ENCODE measurements around the gene FAM13A. TPM values are rescaled to one million over a fixed set of nuclear protein-coding genes. Genes with fewer than 3 reads are reported as not detected.
A peak's percentile ranks its signal among the peaks of the same experiment; 100 is the strongest.

Gene FAM13A
- total and polyA plus RNA-seq, 9 of the 15 experiments (the other 6 are each of a cell fraction or from before 2014, with no cell fraction given), result 11.3 to 23.3 (median 14.7) TPM

GRCh38 chr4:88745581-88746163, 311.3 kb downstream of the FAM13A start:
- intact Hi-C loops (cut with micrococcal nuclease) (no loop called here), in situ Hi-C loops (cut with MboI) (no loop called here)
- Histone ChIP-seq H3K4me2 (ENCODE audit: insufficient read depth, low read length) (no peak overlapping the region), H3K4me3 (no peak overlapping the region), H4K20me1 (replicated peaks; ENCODE audit: control insufficient read depth, insufficient read depth, low read length) (no peaks in the 10 kb centered on the region), H3K27me3 (ENCODE audit: control insufficient read depth in 2 of 2, insufficient read depth in 2 of 2, low read length in 2 of 2) (no peaks in the 10 kb centered on the region), H3K27ac (ENCODE audit: extremely low read depth, low read depth, low read length) (no peak overlapping the region), H3K4me1 (replicated peaks in 1 of 2; ENCODE audit: control insufficient read depth in 2 of 2, insufficient read depth in 2 of 2, low read length in 2 of 2) (no peaks in the 10 kb centered on the region), H3K9ac (ENCODE audit: insufficient read depth in 1 of 2, low read depth in 2 of 2, low read length in 2 of 2) (no peak overlapping the region), H2AFZ (ENCODE audit: low read depth, low read length) (no peak overlapping the region), H3K79me2 (ENCODE audit: control insufficient read depth, insufficient read depth, low read length) (no peaks in the 10 kb centered on the region), H3K9me1 (ENCODE audit: control insufficient read depth, insufficient read depth, low read length) (no peaks in the 10 kb centered on the region), H3K9me3 (replicated peaks; ENCODE audit: control insufficient read depth, insufficient read depth, low read depth, low read length) (no peaks in the 10 kb centered on the region), H3K36me3 (ENCODE audit: control insufficient read depth, insufficient read depth, low read length) (peaks cover 53% of the 10 kb centered on the region; the same call in 2 of the 3 replicates)
- ChIA-PET POLR2A (no interaction called here), CTCF (ENCODE audit: low intra/inter-chr PET ratio) (no interaction called here)
- ATAC-seq (no peak), FAIRE-seq (no peak), DNase-seq (ENCODE audit: extremely low read depth in 1 of 4, low spot score in 3 of 4) (no peak)
- BruUV-seq (replicated peaks), result no TSS peak
- TF ChIP-seq NFE2L1 (tag; IDR thresholded peaks at IDR 0.05; ENCODE audit: borderline replicate concordance, low read depth) (no peak), NR2C1 (IDR thresholded peaks at IDR 0.05) (peak; percentile 62; the same call in 1 of the 2 replicates), NR2C1 (tag; IDR thresholded peaks at IDR 0.05) (peak; percentile 50; the same call in 1 of the 2 replicates)
- 75% methylated on average over 1 of the region's 1 CpG for WGBS (ENCODE audit: insufficient coverage, low coverage, missing lambda C conversion rate)

GRCh38 chr4:88745175-88745574, 311.8 kb downstream of the FAM13A start:
- intact Hi-C loops (cut with micrococcal nuclease) (no loop called here), in situ Hi-C loops (cut with MboI) (no loop called here)
- DNase-seq (ENCODE audit: extremely low read depth in 1 of 4, low spot score in 3 of 4), result no peak
- Histone ChIP-seq H3K27me3 (ENCODE audit: control insufficient read depth in 2 of 2, insufficient read depth in 2 of 2, low read length in 2 of 2) (no peaks in the 10 kb centered on the region), H3K36me3 (ENCODE audit: control insufficient read depth, insufficient read depth, low read length) (peaks cover 51% of the 10 kb centered on the region; the same call in 2 of the 3 replicates), H3K27ac (ENCODE audit: extremely low read depth, low read depth, low read length) (no peak overlapping the region), H4K20me1 (replicated peaks; ENCODE audit: control insufficient read depth, insufficient read depth, low read length) (no peaks in the 10 kb centered on the region), H3K4me3 (no peak overlapping the region), H3K79me2 (ENCODE audit: control insufficient read depth, insufficient read depth, low read length) (no peaks in the 10 kb centered on the region), H3K9me1 (ENCODE audit: control insufficient read depth, insufficient read depth, low read length) (no peaks in the 10 kb centered on the region), H3K4me2 (ENCODE audit: insufficient read depth, low read length) (no peak overlapping the region), H2AFZ (ENCODE audit: low read depth, low read length) (no peak overlapping the region), H3K4me1 (replicated peaks in 1 of 2; ENCODE audit: control insufficient read depth in 2 of 2, insufficient read depth in 2 of 2, low read length in 2 of 2) (no peaks in the 10 kb centered on the region), H3K9me3 (replicated peaks; ENCODE audit: control insufficient read depth, insufficient read depth, low read depth, low read length) (no peaks in the 10 kb centered on the region), H3K9ac (ENCODE audit: insufficient read depth in 1 of 2, low read depth in 2 of 2, low read length in 2 of 2) (no peak overlapping the region)
- ChIA-PET POLR2A (no interaction called here), CTCF (ENCODE audit: low intra/inter-chr PET ratio) (no interaction called here)
- no peak for FAIRE-seq
- BruUV-seq (replicated peaks), result no TSS peak
- no peak for ATAC-seq
- WGBS (ENCODE audit: insufficient coverage, low coverage, missing lambda C conversion rate), result 58% methylated on average over 1 of the region's 1 CpG
- TF ChIP-seq NR1H2 (CRISPR knock-in tag; IDR thresholded peaks at IDR 0.05) (no peak), ZNF589 (CRISPR knock-in tag; IDR thresholded peaks at IDR 0.05; ENCODE audit: low read depth) (no peak), DPF2 (IDR thresholded peaks at IDR 0.05) (no peak), MTA3 (IDR thresholded peaks at IDR 0.05; ENCODE audit: borderline replicate concordance) (no peak), ATF3 (IDR thresholded peaks at IDR 0.05) (no peak), ATF3 (CRISPR knock-in tag; conservative IDR thresholded peaks at IDR 0.05) (no peak), ZNF253 (CRISPR knock-in tag; conservative IDR thresholded peaks at IDR 0.05) (no peak), MIER1 (IDR thresholded peaks at IDR 0.05; ENCODE audit: low read depth) (no peak), E2F3 (CRISPR knock-in tag; IDR thresholded peaks at IDR 0.05) (no peak), CCNT2 (IDR thresholded peaks at IDR 0.05; ENCODE audit: borderline replicate concordance, extremely low read depth, insufficient read length, low read depth, low read length) (no peak), YBX1 (IDR thresholded peaks at IDR 0.05) (no peak), ETS1 (conservative IDR thresholded peaks at IDR 0.05; ENCODE audit: control insufficient read depth, low read depth, low read length) (no peak), TCF7L2 (IDR thresholded peaks at IDR 0.05; ENCODE audit: low read depth, low read length) (no peak)

Measured in K562 (cell line).